ENCODE results near the gene CRB1.
"Not testable (repeated sequence)": the region's sequence is repeated elsewhere in the genome, so short reads cannot be mapped to it uniquely, and the experiment has no call there.

CRB1 gene

GRCh38 chr1:197394831-197395608, 127.0 kb downstream of the CRB1 start:
- no peak for DNase-seq (ENCODE audit: insufficient read length, low spot score)
- FAIRE-seq = no peak

- DNase-seq (ENCODE audit: insufficient read length, low spot score) (no peak), FAIRE-seq (no peak)
Observed at GRCh38 chr1:197397895-197398294, 129.8 kb downstream of the CRB1 start.

GRCh38 chr1:197399755-197400521, 131.9 kb downstream of the CRB1 start:
- DNase-seq (ENCODE audit: insufficient read length, low spot score) (peak; percentile 2), FAIRE-seq (peak; percentile 66)

- FAIRE-seq = no peak
- DNase-seq (ENCODE audit: insufficient read length, low spot score) = no peak
Observed at GRCh38 chr1:197400522-197400902, 132.5 kb downstream of the CRB1 start.

- FAIRE-seq = no peak
- no peak for DNase-seq (ENCODE audit: insufficient read length, low spot score)
Observed at GRCh38 chr1:197402189-197402588, 134.1 kb downstream of the CRB1 start.

GRCh38 chr1:197404774-197405173, 136.7 kb downstream of the CRB1 start:
- not testable (repeated sequence) for FAIRE-seq; DNase-seq (ENCODE audit: insufficient read length, low spot score)

- not testable (repeated sequence) for FAIRE-seq
Observed at GRCh38 chr1:197405614-197406013, 137.6 kb downstream of the CRB1 start.

GRCh38 chr1:197413564-197413963, 145.5 kb downstream of the CRB1 start:
- FAIRE-seq = no peak
- DNase-seq (ENCODE audit: insufficient read length, low spot score) = no peak

More at GRCh38 chr1:197405614-197406013, 137.6 kb downstream of the CRB1 start:
- not testable (repeated sequence) for DNase-seq (ENCODE audit: insufficient read length, low spot score)

GRCh38 chr1:197415221-197415620, 147.2 kb downstream of the CRB1 start:
- DNase-seq (ENCODE audit: insufficient read length, low spot score) (no peak), FAIRE-seq (no peak)

GRCh38 chr1:197418693-197419092, 150.6 kb downstream of the CRB1 start:
- no peak for DNase-seq (ENCODE audit: insufficient read length, low spot score)
- FAIRE-seq = no peak

GRCh38 chr1:197422993-197423392, 154.9 kb downstream of the CRB1 start:
- FAIRE-seq = no peak
- no peak for DNase-seq (ENCODE audit: insufficient read length, low spot score)

- no peak for FAIRE-seq
Observed at GRCh38 chr1:197424380-197424779, 156.3 kb downstream of the CRB1 start.

GRCh38 chr1:197429372-197429771, 161.3 kb downstream of the CRB1 start:
- DNase-seq (ENCODE audit: insufficient read length, low spot score) (no peak), FAIRE-seq (no peak)

More at GRCh38 chr1:197424380-197424779, 156.3 kb downstream of the CRB1 start:
- DNase-seq (ENCODE audit: insufficient read length, low spot score) = no peak

- FAIRE-seq (no peak), DNase-seq (ENCODE audit: insufficient read length, low spot score) (no peak)
Observed at GRCh38 chr1:197435224-197435623, 167.2 kb downstream of the CRB1 start.

- DNase-seq (ENCODE audit: insufficient read length, low spot score) (no peak), FAIRE-seq (no peak)
Observed at GRCh38 chr1:197437601-197438000, 169.5 kb downstream of the CRB1 start.

GRCh38 chr1:197438010-197438790, 170.1 kb downstream of the CRB1 start:
- DNase-seq (ENCODE audit: insufficient read length, low spot score) = no peak
- FAIRE-seq = no peak

GRCh38 chr1:197439708-197440280, 171.7 kb downstream of the CRB1 start:
- FAIRE-seq (no peak), DNase-seq (ENCODE audit: insufficient read length, low spot score) (no peak)

- DNase-seq (ENCODE audit: insufficient read length, low spot score) (no peak), FAIRE-seq (no peak)
Observed at GRCh38 chr1:197440715-197441114, 172.7 kb downstream of the CRB1 start.

- no peak for DNase-seq (ENCODE audit: insufficient read length, low spot score)
- no peak for FAIRE-seq
Observed at GRCh38 chr1:197441999-197442414, 174.0 kb downstream of the CRB1 start.

GRCh38 chr1:197444755-197445154, 176.7 kb downstream of the CRB1 start:
- FAIRE-seq (no peak), DNase-seq (ENCODE audit: insufficient read length, low spot score) (no peak)

Data from GM19239 (cell line).